ENCODE measurements around the gene SGTB. TPM values are rescaled to one million over a fixed set of nuclear protein-coding genes. Genes with fewer than 3 reads are reported as not detected.

Gene SGTB
- polyA plus RNA-seq, 1 donor (not counting 4 experiments of a cell fraction or from before 2014, with no cell fraction given) = 10.4 TPM

DNA sequence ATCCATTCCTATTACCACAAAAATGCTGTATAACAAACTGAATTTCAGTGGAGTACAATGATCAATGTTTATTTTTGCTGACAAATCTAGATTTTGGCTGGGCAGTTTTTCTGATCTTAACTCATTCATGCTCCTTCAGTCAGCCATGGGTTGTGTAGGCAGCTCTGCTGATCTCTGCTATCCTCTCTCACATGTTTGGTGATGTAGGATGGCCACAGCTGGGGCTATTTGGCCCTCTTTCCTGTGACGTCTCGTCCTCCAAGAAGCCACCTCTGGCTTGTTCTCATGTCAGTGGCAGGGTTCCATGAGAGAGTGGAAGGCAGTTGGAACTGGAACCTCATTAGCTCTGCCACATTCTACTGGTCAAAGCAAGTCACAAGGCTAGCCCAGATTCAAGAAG is 9.0 kb upstream of the SGTB start:
- Histone ChIP-seq H3K79me2 (ENCODE audit: control insufficient read depth, insufficient read depth, low read length) (peaks cover 30% of the 10 kb centered on the region), H4K20me1 (ENCODE audit: control insufficient read depth, extremely low read depth, insufficient read depth, low read length) (no peaks in the 10 kb centered on the region), H3K27ac (ENCODE audit: control insufficient read depth, insufficient read depth, low read length) (no peak overlapping the region), H3K4me2 (ENCODE audit: control insufficient read depth, extremely low read depth, insufficient read depth, low read depth, low read length) (no peak overlapping the region), H3K9ac (ENCODE audit: control insufficient read depth, extremely low read depth, insufficient read depth, low read length) (no peak overlapping the region), H3K9me1 (ENCODE audit: control insufficient read depth, extremely low read depth, insufficient read depth, low read length) (no peaks in the 10 kb centered on the region), H3K36me3 (ENCODE audit: control insufficient read depth in 2 of 2, extremely low read depth in 1 of 2, insufficient read depth in 2 of 2, low read length in 2 of 2) (no peaks in the 10 kb centered on the region), H3K9me3 (ENCODE audit: control insufficient read depth, low read depth, low read length) (no peaks in the 10 kb centered on the region), H2AFZ (ENCODE audit: control insufficient read depth, low read length) (no peak overlapping the region), H3K4me1 (ENCODE audit: control insufficient read depth, extremely low read depth, insufficient read depth, low read length) (peaks cover 4% of the 10 kb centered on the region), H3K27me3 (ENCODE audit: control insufficient read depth, extremely low read depth, insufficient read depth, low read length) (no peaks in the 10 kb centered on the region), H3K4me3 (ENCODE audit: control insufficient read depth in 2 of 3, extremely low read depth in 1 of 3, insufficient read depth in 2 of 3, low read depth in 1 of 3, low read length in 3 of 3) (no peak overlapping the region)
- FAIRE-seq = no peak
- no peak for DNase-seq (ENCODE audit: low read depth, low spot score)
- dilution Hi-C loops (cut with MboI; ENCODE audit: extremely low pct_ligation_motif_present, low sequenced_read_pairs) = no loop called here
- no peak for TF ChIP-seq EZH2 (IDR thresholded peaks at IDR 0.05; ENCODE audit: low read length)
- TF ChIP-seq, protein P1, sequence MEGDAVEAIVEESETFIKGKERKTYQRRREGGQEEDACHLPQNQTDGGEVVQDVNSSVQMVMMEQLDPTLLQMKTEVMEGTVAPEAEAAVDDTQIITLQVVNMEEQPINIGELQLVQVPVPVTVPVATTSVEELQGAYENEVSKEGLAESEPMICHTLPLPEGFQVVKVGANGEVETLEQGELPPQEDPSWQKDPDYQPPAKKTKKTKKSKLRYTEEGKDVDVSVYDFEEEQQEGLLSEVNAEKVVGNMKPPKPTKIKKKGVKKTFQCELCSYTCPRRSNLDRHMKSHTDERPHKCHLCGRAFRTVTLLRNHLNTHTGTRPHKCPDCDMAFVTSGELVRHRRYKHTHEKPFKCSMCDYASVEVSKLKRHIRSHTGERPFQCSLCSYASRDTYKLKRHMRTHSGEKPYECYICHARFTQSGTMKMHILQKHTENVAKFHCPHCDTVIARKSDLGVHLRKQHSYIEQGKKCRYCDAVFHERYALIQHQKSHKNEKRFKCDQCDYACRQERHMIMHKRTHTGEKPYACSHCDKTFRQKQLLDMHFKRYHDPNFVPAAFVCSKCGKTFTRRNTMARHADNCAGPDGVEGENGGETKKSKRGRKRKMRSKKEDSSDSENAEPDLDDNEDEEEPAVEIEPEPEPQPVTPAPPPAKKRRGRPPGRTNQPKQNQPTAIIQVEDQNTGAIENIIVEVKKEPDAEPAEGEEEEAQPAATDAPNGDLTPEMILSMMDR (optimal IDR thresholded peaks at IDR 0.05 in 1 of 3, IDR thresholded peaks at IDR 0.05 in 1 of 3, conservative IDR thresholded peaks at IDR 0.05 in 1 of 3; ENCODE audit: extremely low read depth in 1 of 3, insufficient read depth in 2 of 3, low read length in 3 of 3) = no peak

DNA sequence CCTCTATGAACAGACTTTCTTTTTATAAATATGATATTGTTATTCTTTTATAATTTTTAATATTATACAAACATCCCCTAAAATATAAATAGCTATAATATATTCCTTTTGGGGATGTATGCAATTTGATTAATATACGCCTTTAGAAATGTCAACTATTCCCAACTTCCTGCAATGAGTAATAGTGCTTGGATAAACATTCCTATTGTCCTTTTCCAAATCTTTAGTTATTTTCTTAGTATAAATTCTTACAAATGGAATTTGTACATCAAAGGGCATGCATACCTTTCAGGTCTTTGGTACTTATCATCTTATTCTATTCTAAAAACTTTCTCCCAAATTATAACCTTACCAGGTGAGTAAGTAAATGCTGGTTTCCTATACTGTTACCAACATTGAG is 6.3 kb upstream of the SGTB start:
- no peaks in the 10 kb centered on the region for H3K9me1 ChIP-seq (ENCODE audit: control insufficient read depth, extremely low read depth, insufficient read depth, low read length)
- H3K4me1 ChIP-seq (ENCODE audit: control insufficient read depth, extremely low read depth, insufficient read depth, low read length) = peaks cover 12% of the 10 kb centered on the region
- no peaks in the 10 kb centered on the region for H4K20me1 ChIP-seq (ENCODE audit: control insufficient read depth, extremely low read depth, insufficient read depth, low read length)
- H3K9ac ChIP-seq (ENCODE audit: control insufficient read depth, extremely low read depth, insufficient read depth, low read length) = no peak overlapping the region
- no peak overlapping the region for H3K4me3 ChIP-seq (ENCODE audit: control insufficient read depth in 2 of 3, extremely low read depth in 1 of 3, insufficient read depth in 2 of 3, low read depth in 1 of 3, low read length in 3 of 3)
- DNase-seq (ENCODE audit: low read depth, low spot score) (no peak), FAIRE-seq (no peak)
- no peak overlapping the region for H2AFZ ChIP-seq (ENCODE audit: control insufficient read depth, low read length)
- H3K27me3 ChIP-seq (ENCODE audit: control insufficient read depth, extremely low read depth, insufficient read depth, low read length) = no peaks in the 10 kb centered on the region
- no peaks in the 10 kb centered on the region for H3K9me3 ChIP-seq (ENCODE audit: control insufficient read depth, low read depth, low read length)
- H3K79me2 ChIP-seq (ENCODE audit: control insufficient read depth, insufficient read depth, low read length) = peaks cover 39% of the 10 kb centered on the region
- TF ChIP-seq, protein P1 (optimal IDR thresholded peaks at IDR 0.05 in 1 of 3, IDR thresholded peaks at IDR 0.05 in 1 of 3, conservative IDR thresholded peaks at IDR 0.05 in 1 of 3; ENCODE audit: extremely low read depth in 1 of 3, insufficient read depth in 2 of 3, low read length in 3 of 3) = no peak
- no peak for TF ChIP-seq EZH2 (IDR thresholded peaks at IDR 0.05; ENCODE audit: low read length)
- dilution Hi-C loops (cut with MboI; ENCODE audit: extremely low pct_ligation_motif_present, low sequenced_read_pairs) = no loop called here
- H3K4me2 ChIP-seq (ENCODE audit: control insufficient read depth, extremely low read depth, insufficient read depth, low read depth, low read length) = no peak overlapping the region
- H3K36me3 ChIP-seq (ENCODE audit: control insufficient read depth in 2 of 2, extremely low read depth in 1 of 2, insufficient read depth in 2 of 2, low read length in 2 of 2) = no peaks in the 10 kb centered on the region
- H3K27ac ChIP-seq (ENCODE audit: control insufficient read depth, insufficient read depth, low read length) = no peak overlapping the region

Measured in keratinocyte (primary cell).